NCI-H146 treated with DMSO at 0.1 percent for 48 hours (cell line): ENCODE results near the gene IRAK3.

Experiments
- DNase-seq: peaks from one replicate; lab custom pipeline; 2025; ENCODE audit not compliant: unreplicated experiment; lab: John Stamatoyannopoulos, UW

The IRAK3 gene

DNA sequence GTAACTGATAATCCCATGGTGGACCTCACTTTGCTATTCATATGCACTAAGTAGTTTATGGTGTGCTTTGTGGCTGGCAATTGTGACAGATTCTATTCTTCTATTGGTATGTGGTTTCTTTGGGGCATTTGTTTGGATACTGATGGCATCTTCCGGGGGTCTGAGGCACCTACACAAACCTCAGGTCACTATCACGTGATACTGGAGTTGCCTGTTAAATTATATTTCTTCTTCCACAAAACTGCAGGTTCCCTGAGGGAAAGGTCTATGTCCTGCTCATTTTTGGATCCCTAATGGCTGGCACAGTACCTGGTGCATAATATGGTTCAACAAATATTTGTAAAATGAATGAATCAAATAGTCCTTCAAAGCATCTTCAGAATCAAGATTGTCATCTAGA is 63.8 kb downstream of the IRAK3 start:
- DNase-seq = no peak

DNA sequence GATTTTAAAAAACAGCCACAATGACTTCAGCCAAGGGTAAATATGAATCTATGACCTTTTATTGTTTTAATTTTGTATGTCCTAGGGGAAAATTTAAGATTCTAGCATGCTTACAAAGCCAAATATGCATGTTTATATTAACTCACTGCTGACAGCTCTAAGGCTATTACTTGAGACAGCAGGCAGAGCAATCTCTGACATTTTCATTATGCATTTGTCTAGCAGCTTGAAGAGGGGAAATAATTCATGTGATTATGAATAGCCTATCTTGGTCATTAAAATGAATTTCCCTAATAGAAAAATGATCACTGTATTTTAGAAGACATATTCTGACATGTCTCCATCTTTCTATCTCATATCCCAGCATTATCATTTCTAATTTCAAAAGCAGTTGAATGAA is 66.7 kb downstream of the IRAK3 start:
- no peak for DNase-seq

DNA sequence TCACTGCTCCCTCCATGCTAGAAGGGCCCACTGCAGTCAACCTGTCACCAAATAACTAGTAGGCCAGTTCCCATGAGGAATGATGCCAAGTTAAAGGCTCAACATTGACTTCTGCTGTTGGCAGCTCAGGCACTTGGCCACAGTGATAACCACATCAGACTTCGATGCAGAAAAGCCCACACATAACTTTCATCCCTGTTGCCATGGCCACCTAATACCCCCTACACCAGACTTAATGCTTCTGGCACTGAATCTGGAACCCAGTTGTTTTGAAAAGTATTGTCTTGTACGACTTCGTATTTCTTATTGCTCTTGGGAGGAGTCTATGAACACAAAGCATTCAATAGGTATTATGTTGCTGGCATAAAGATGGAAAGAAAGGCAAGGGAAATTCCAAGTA is 69.0 kb downstream of the IRAK3 start:
- DNase-seq = no peak

DNA sequence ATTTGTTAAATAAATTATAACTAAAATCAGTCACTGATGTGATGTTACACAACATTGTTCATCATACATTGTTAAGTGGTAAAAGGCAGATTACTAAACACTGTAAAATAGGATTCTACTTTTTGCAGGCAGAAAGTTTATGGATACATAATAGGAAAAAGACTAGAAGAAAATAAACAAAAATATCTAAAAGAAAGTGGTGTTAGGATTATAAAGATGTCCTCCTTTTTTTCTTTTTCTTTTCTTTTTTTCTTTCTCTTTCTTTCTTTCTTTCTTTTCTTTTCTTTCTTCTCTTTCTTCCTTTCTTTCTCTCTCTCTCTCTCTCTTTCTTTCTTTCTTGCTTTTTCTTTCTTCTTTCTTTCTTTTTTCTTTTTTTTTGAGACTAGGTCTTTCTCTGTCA is 73.7 kb downstream of the IRAK3 start:
- DNase-seq = no peak

DNA sequence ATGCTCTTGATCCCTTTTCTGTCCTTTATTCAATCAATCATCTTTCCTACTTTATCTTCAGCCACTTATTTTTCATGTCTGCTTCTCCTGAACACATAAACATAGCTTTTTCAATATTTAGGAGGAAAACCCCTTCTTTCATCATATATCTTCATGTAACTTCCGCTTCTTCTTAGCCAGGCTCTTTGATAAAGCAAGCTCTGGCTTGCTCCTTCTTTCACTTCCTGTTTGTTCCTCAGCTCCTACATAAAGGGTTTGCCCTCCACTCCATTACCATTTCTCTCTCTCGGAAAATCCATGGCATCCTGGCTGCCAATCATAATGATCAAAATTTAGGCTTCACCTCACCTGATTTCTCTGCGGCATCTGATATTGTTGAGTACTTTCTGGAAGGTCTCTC is 79.5 kb downstream of the IRAK3 start:
- DNase-seq = no peak

DNA sequence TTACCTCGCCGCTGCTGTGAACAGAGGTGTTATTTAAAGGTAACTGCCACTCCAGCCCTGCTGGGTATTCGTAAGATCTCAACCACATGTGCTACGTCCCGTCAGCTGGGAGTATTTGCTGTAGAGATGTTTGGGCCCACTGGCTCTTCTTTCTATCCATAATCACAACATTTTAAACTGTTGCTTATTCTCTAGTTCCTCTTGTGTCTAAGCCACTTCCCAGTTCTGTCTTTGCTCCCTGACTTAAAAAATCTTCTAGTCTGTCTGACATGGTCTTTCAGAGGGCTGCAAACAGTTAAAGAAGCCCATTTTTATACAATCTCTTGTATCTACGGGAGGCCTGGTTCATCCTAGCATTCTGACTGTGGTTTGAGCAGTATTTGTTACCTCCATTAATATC is 80.1 kb downstream of the IRAK3 start:
- no peak for DNase-seq

DNA sequence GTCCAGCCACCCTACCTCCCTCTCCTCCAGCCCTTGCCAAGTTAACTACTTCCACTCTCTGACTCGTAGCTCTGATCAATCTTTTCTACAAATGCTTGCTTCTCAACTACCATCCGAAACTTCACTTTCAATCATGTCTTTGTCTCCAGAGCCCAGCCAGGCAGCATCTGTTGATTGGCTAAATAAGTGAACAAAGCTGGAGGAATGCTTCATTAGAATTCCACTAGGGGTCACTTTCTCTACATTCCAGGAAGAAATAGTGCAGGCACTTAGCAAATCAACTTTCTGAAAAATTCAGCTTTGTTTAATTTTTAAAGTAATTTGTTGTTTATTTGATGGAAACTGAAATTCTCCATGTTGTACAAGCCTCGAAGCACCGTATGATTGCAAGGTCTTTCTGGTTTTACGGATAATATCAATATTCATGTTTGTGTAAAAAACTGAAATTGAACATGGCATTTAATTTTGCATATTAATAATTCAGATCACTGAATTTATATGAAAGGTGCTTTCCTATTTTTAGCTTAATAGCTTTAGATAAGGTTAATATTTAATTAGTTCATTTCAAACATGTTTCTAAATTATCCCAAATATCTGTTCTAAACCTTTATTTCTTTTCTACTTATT is 80.9 kb downstream of the IRAK3 start:
- peak; percentile 41 for DNase-seq

DNA sequence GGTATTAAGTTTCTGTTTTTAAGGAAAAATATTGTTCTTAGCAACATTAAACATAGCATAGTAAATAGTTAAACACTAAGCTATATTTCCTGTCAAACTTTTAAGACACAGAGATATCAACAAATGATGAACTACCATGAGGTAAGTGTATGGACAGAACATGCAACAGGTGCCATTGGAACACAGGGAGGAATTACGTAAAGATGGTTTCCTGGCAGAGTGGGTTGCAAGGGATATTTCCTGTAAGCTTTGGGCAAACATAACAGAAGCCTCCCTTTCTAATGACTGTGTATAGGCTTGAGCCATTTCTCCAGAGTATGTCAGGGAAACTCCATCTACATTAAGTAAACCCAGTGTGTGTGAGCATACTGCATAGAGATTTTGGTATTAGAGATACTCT is 81.6 kb downstream of the IRAK3 start:
- DNase-seq = no peak

DNA sequence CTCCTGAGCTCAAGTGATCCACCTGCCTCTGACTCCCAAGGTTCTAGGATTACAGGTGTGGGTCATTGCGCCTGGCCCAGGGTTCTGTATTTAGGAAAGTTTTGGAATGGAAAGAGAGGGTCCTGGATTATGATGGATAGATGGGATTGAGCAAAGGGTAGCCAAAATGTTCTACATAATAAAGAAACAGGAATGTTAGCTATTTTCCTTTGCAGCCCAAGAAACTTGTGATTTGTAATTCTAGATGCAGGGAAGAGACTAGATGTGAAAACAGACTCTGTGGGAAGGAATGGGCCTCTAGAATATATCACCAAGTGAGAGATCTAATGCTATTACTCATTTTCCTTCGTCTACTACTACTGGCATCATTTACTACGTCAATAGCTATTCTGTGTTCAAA is 83.6 kb downstream of the IRAK3 start:
- no peak for DNase-seq

DNA sequence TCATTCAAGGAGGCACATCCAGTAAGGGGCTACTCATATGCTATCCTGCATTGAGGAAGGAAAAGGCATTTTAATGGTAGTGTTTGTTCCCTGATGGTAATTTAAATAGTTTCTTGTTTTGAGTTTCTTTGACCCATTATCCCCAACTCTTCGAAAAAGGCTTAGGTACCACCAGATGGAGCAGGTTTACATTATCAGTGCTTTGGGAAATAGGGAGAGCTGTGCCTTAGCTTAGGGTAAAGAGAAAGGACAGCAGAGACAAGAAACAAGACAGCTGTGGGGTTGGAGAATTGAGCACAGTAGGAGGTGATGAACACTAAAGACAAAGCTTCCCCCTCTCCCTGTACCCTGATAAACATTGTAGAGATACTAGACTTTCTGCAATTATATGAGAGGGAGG is 84.1 kb downstream of the IRAK3 start:
- DNase-seq = no peak

DNA sequence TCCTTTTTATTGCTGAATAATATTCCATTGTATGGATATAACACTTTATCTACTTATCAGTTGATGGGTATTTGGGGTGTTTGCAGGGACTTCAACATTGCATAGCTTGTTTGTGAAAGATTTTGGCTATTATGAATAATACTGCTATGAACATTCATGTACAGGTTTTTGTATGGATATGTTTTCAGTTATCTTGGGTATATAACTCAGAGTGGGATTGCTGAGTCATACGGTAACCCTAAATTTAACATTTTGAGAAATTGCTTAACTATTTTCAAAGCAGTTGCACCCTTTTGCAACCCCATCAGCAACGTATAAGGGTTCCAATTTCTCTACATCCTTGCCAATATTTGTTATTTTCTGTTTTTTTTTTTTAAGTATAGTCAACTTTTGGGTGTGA is 86.0 kb downstream of the IRAK3 start:
- DNase-seq = no peak

DNA sequence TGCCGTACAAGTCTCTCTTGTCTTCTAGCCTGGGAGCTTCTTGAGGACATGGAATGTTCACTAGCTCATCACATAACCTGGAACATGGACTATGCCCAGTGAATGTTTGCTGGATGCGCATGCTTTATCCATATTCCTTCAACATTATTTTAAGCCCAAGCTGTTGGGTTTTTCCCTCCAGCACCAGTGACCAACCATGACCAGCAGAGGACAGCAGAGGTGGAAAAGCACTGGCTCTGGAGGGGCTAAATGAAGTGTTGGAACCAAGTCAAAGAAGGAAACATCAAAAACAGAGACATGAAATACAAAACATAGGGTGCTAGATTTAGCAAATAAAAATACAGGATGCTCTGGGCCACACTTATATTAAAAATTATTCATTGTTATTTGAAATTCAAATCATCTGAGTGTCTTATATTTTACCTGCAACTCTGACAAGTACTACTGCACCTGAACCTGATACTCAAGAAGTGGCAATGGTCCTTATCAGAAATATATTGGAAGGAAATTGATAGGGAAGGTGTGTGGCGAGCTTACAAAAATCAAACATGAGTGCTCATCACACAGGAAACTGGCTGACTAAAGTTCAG is 90.2 kb downstream of the IRAK3 start:
- DNase-seq = no peak

DNA sequence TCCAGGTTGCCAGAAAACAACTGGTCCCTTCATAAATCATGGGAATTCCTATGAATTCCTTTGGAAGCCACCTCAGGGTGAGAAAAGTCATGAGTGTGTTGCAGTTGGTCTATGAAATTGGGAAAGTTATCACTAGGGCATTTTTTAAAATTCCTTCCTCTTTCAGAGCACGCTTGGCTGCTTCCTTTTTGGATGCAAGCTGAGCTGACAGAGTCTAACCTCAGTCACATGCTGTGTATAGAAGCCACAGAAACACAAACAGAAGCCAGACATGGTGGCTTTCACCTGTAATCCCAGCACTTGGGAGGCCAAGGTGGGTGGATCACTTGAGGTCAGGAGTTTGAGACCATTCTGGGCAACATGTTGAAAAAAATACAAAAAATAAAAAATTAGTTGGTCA is 91.5 kb downstream of the IRAK3 start:
- DNase-seq = no peak

DNA sequence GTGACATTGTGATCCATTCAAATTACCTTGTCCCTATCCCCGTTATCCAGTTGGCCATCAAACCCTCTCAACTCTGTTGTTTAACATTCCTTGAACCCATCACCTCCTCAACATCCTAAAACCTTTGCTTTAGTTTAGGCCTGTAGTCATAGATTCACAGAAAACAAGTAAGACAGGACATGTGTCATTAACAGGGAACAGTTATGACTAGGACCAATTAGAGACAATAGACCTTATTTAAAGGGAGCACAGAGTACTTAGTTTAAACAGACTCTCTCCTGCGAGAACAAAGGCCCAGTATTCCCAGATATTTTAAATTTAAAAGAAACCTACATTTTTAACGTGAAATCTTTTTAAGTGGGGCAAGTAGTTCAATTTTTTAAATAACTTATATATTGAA is 93.2 kb downstream of the IRAK3 start:
- DNase-seq = no peak

DNA sequence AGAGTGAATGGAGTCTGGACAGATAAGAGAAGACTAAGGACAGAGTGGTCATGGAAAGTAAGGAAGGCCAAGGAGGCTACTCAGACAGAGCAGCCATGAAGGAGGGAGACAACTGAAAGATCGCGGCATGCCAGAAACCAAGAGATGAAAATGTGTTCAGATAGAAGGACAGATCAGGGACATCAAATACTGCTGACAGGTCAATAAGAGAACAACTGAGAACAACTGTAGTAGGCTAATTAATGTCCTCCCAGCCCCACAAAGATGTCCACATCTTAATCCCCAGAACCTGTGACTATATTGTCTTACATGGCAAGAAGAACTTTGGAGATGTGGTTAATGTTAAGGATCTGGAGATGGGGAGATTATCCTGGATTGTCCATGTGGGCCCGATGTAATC is 98.3 kb downstream of the IRAK3 start:
- DNase-seq = no peak

DNA sequence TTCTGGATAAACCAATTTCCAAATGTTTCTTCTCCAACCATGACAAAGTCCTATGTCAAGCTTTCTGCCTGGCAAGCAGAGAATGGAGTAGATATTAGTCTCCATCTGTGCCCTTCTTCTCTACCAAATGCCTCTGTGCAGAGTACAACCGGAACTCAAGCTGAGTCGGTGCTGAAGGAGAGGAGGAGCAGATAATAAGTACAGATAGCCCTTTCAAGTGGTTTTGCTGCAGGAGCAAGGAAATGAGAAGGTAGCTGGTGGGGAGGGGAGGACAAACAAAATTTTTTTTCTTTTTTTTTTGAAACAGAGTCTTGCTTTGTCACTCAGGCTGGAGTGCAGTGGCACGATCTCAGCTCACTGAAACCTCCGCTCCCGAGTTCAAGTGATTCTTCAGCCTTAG is 99.1 kb downstream of the IRAK3 start:
- DNase-seq = no peak

DNA sequence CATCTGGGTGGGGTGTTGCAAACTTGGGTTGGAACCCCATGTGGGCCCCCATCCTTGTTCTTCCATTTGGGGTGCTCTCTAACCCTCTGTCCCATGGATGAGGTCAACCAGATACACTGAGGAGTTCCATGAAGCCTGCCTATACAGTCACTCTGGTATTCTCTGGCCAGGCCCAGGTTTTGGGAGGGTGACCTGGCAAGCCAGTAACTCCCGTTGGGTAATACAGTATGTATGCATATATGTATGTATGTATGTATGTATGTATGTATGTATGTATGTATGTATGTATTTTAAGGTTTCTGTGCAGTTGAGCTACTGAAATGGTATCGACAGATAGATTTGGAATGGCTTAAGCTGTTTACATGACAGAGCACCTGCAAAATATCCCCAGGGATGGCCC is 100.5 kb downstream of the IRAK3 start:
- DNase-seq = no peak

DNA sequence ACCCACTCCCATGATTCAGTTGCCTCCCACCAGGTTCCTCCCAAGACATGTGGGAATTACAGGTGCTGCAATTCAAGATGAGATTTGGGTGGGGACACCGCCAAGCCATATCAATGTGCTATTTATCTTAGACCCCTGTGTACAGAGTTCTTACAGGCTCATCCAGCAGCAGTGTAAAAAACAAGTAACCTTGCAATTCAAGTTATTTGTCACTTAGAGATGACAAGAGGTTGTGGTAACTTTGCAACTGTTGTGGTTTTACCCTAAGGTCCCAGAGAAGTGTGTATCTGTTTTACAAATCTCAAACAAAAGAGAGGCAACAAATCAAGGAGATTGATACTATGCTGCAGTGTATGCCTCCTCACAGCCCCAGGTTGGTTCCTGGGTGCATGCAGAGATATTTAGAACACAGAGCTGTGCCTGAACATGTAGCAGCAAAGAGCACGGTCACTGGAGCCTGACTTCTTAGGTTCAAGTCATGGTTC is 101.7 kb downstream of the IRAK3 start:
- no peak for DNase-seq

DNA sequence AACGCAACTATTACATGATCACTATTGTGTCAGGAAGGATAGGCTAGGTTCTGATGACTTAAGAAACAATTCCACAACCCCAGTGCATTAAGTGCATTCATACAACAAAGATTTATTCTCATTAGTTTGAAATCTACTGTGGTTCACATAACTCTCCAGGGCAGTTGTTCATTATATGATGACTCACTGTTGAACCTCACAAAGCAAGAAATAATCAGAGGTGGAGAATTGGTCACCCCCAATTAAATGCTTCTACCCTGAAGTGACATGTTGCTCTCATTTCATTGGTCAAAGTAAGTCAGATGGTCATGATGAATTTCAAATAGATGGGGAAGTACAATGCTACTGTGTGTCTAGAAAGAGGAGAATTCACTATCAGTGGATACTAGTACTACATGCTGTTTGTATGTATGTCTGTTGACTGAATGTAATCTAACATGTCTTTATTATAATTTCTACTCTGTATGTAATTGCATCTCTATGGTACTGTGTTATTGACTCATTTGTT is 107.2 kb downstream of the IRAK3 start:
- DNase-seq = no peak

DNA sequence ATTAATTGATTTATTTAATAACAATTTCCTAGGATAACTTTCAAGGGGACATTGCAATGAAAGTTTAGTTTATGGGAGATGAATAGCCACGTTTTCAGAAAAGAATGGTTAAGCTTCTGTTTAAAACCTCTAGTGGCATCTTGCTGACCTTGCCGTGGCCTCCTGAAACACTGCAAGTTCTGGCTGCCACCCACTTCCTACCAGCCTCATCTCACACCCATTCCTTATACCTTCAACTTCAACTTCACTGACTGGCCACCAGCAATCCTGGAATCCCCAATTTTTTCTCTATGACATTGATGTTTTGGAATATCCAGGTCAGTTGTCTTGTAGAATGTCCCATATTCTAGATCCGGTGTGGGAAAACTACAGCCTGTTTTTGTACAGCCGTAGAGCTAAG is 108.1 kb downstream of the IRAK3 start:
- no peak for DNase-seq

DNA sequence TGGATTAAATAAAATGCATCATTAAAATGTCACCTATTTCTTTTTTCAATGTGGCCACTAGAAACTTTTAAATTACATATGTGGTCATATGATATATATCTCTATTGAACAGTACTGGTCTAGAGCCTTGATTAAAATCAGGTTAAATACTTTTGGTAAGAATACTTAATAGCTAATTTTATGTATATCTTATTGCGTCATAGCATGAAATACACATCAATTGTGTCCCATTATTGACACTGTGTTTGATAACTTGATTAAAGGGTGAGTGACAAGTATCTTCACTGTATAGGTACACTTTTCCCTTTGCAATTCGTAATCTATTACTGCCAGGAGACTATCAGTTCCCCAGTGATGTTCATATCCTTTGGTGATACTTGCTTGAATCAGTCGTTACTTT is 108.9 kb downstream of the IRAK3 start:
- no peak for DNase-seq

DNA sequence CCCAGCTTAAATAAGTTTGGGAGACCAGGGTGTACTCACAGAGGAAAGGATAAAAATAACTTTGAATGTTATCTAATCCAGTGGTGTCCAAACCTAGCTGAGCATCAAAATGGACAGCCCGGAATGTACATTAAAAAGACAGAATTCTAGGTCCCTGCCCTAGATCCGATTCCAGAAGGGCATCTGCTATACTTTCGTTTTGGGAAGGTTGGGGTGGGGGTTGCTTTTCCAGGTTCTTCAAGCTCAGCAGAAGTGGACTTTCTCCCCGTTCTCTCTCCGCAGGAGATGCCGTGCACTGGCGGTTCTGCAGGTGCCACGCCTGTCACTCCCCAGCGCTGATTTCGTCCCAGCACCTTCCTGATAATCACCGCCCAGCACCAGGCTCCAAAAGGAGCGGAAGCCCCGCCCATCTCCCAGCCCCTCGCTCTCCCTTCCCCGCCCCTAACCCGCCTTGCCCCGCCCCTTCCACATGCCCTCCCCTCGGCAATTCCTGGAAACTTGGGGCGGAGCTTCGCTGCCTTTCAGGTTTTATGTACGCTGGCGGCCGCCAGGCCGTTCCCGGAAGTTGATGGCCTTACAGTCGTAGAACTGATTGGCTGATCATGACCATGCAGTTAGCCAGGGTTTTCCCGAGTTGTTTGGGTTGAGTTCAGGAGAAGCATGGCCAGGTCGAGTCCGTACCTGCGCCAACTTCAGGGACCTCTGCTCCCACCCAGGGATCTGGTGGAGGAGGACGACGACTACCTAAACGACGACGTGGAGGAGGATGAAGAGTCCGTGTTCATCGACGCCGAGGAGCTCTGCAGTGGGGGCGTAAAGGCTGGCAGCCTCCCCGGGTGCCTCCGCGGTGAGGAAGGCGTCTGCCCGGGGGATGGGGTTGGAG is 113.2 kb downstream of the IRAK3 start, which contains the start of gene HELB:
Gene HELB, plus strand, starts transcription at position 550 of the 883 bp plus-strand sequence. Its CDS starts 111 bp downstream, at position 661.
- peak; percentile 91 for DNase-seq
